ENCODE results near the gene ACTN4. TPM values are rescaled to one million over a fixed set of nuclear protein-coding genes. Genes with fewer than 3 reads are reported as not detected.

Gene ACTN4
- polyA plus RNA-seq, 10 donors: 173 to 278 (median 195) TPM

GRCh38 chr19:38658462-38659306 is 11.2 kb downstream of the ACTN4 start:
- DNase-seq: peak; percentile 74 to 99 (median 81)

GRCh38 chr19:38660724-38661123 is 13.3 kb downstream of the ACTN4 start:
- no peak for DNase-seq

GRCh38 chr19:38661136-38661535 is 13.7 kb downstream of the ACTN4 start:
- no peak for DNase-seq

- DNase-seq: no peak
Measured at GRCh38 chr19:38661996-38662395, 14.5 kb downstream of the ACTN4 start.

GRCh38 chr19:38662537-38663155 is 15.2 kb downstream of the ACTN4 start:
- no peak for DNase-seq

- DNase-seq: no peak
Measured at GRCh38 chr19:38663156-38663651, 15.8 kb downstream of the ACTN4 start.

- no peak for DNase-seq
Measured at GRCh38 chr19:38663957-38664502, 16.6 kb downstream of the ACTN4 start.

GRCh38 chr19:38664503-38665211 is 17.2 kb downstream of the ACTN4 start:
- no peak for DNase-seq

- no peak for DNase-seq
Measured at GRCh38 chr19:38665219-38665931, 17.9 kb downstream of the ACTN4 start.

GRCh38 chr19:38665950-38666662 is 18.7 kb downstream of the ACTN4 start:
- DNase-seq: peak in 2 of 3 donors; percentile 72 to 86

GRCh38 chr19:38666663-38667511 is 19.4 kb downstream of the ACTN4 start:
- peak; percentile 69 to 87 (median 85) for DNase-seq

- DNase-seq: peak in 1 of 3 donors; percentile 45
Measured at GRCh38 chr19:38667661-38668171, 20.3 kb downstream of the ACTN4 start.

GRCh38 chr19:38669552-38669951 is 22.1 kb downstream of the ACTN4 start:
- no peak for DNase-seq

- no peak for DNase-seq
Measured at GRCh38 chr19:38670921-38671398, 23.5 kb downstream of the ACTN4 start.

GRCh38 chr19:38671654-38672053 is 24.2 kb downstream of the ACTN4 start:
- no peak for DNase-seq

- DNase-seq: no peak
Measured at GRCh38 chr19:38673030-38673429, 25.6 kb downstream of the ACTN4 start.

GRCh38 chr19:38674388-38675171 is 27.1 kb downstream of the ACTN4 start:
- no peak for DNase-seq

- no peak for DNase-seq
Measured at GRCh38 chr19:38675611-38676010, 28.2 kb downstream of the ACTN4 start.
